ENCODE measurements around the gene RNF38. TPM values are rescaled to one million over a fixed set of nuclear protein-coding genes. Genes with fewer than 3 reads are reported as not detected.
"Not testable (repeated sequence)": the region's sequence is repeated elsewhere in the genome, so short reads cannot be mapped to it uniquely, and the experiment has no call there.

The RNF38 gene
- total RNA-seq, 1 experiment from 2014 or later: 18.6 TPM

DNA sequence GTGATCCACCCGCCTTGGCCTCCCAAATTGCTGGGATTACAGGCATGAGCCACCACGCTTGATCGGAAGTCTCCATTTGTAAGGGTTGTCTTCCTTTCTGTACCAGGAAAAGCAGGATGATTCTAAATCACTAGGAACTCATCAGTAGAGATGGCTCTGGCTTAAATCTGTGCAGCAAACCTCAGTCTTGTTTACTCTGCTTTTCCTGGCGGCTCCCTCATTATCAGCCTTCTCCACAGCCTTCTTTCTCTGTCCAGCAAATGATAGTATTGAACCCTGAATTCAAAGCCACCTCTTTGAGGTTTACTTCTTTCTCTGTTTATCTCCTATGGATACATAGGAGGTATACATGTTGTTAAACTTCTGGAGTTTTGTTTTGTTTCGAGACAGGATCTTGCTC lies 98.8 kb downstream of the RNF38 start:
- no TSS peak for BruUV-seq (replicated peaks)
- H3K27me3 Mint-ChIP-seq (ENCODE audit: insufficient read depth, unreplicated experiment): no peaks in the 10 kb centered on the region
- peaks cover 5% of the 10 kb centered on the region for H3K36me3 Mint-ChIP-seq (ENCODE audit: insufficient read depth, unreplicated experiment)
- TF ChIP-seq, protein P1, sequence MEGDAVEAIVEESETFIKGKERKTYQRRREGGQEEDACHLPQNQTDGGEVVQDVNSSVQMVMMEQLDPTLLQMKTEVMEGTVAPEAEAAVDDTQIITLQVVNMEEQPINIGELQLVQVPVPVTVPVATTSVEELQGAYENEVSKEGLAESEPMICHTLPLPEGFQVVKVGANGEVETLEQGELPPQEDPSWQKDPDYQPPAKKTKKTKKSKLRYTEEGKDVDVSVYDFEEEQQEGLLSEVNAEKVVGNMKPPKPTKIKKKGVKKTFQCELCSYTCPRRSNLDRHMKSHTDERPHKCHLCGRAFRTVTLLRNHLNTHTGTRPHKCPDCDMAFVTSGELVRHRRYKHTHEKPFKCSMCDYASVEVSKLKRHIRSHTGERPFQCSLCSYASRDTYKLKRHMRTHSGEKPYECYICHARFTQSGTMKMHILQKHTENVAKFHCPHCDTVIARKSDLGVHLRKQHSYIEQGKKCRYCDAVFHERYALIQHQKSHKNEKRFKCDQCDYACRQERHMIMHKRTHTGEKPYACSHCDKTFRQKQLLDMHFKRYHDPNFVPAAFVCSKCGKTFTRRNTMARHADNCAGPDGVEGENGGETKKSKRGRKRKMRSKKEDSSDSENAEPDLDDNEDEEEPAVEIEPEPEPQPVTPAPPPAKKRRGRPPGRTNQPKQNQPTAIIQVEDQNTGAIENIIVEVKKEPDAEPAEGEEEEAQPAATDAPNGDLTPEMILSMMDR (IDR thresholded peaks at IDR 0.05; ENCODE audit: unreplicated experiment): no peak
- no peaks in the 10 kb centered on the region for H3K4me1 Mint-ChIP-seq (ENCODE audit: insufficient read depth, unreplicated experiment)
- no peak overlapping the region for H3K4me3 Mint-ChIP-seq (ENCODE audit: unreplicated experiment)
- DNase-seq (ENCODE audit: unreplicated experiment): no peak
- intact Hi-C loops (cut with micrococcal nuclease): no loop called here
- no peaks in the 10 kb centered on the region for H3K9me3 Mint-ChIP-seq (ENCODE audit: unreplicated experiment)
- ChIA-PET CTCF (no interaction called here), POLR2A (no interaction called here)
- H3K27ac Mint-ChIP-seq (ENCODE audit: low read depth, unreplicated experiment): no peak overlapping the region

DNA sequence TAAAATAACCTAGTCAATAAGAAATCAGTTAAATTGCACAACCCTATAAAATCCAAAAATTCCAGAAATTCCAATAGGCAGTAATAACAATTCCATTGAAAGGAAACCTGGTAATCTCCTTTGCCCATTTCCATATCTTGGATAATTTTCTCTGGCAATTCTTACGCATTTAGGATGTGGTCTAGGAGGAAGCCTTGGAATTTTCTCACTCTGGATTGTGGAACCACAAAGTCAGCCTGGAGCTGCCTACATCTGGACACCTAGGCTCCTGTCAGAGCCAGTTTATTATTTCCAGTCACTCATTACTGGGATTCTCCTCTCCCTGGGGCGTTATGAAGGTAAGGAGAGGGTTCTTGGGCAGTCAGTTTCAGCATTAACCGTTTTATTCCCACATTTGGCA lies 101.5 kb downstream of the RNF38 start:
- Mint-ChIP-seq H3K27ac (ENCODE audit: low read depth, unreplicated experiment) (no peak overlapping the region), H3K4me1 (ENCODE audit: insufficient read depth, unreplicated experiment) (no peaks in the 10 kb centered on the region), H3K4me3 (ENCODE audit: unreplicated experiment) (no peak overlapping the region), H3K27me3 (ENCODE audit: insufficient read depth, unreplicated experiment) (no peaks in the 10 kb centered on the region), H3K36me3 (ENCODE audit: insufficient read depth, unreplicated experiment) (peaks cover 5% of the 10 kb centered on the region), H3K9me3 (ENCODE audit: unreplicated experiment) (no peaks in the 10 kb centered on the region)
- DNase-seq (ENCODE audit: unreplicated experiment): no peak
- intact Hi-C loops (cut with micrococcal nuclease): no loop called here
- TF ChIP-seq, protein P1 (IDR thresholded peaks at IDR 0.05; ENCODE audit: unreplicated experiment): no peak
- no TSS peak for BruUV-seq (replicated peaks)
- POLR2A ChIA-PET: no interaction called here
- CTCF ChIA-PET: no interaction called here

DNA sequence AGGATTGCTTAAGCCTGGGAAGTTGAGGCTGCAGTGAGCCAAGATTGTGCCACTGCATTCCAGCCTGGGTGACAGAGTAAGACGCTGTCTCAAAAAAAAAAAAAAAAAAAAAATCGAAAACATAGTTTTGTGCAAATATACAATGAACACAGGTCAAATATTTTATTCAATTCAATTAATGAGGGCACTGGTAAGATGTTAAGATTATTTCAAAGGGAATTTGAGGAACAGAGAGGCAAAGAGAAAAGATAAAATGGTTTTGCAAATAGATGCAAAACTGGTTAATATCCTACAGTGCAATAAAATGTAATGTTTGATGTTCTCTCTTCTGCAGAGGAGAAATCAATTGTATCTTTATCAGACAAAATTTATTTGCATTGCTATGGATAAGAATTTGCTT lies 102.3 kb downstream of the RNF38 start:
- Mint-ChIP-seq H3K27me3 (ENCODE audit: insufficient read depth, unreplicated experiment) (no peaks in the 10 kb centered on the region), H3K36me3 (ENCODE audit: insufficient read depth, unreplicated experiment) (peaks cover 2% of the 10 kb centered on the region), H3K4me1 (ENCODE audit: insufficient read depth, unreplicated experiment) (no peaks in the 10 kb centered on the region), H3K9me3 (ENCODE audit: unreplicated experiment) (no peaks in the 10 kb centered on the region), H3K4me3 (ENCODE audit: unreplicated experiment) (no peak overlapping the region), H3K27ac (ENCODE audit: low read depth, unreplicated experiment) (no peak overlapping the region)
- ChIA-PET CTCF (no interaction called here), POLR2A (no interaction called here)
- no TSS peak for BruUV-seq (replicated peaks)
- TF ChIP-seq, protein P1 (IDR thresholded peaks at IDR 0.05; ENCODE audit: unreplicated experiment): no peak
- DNase-seq (ENCODE audit: unreplicated experiment): no peak
- intact Hi-C loops (cut with micrococcal nuclease): no loop called here

DNA sequence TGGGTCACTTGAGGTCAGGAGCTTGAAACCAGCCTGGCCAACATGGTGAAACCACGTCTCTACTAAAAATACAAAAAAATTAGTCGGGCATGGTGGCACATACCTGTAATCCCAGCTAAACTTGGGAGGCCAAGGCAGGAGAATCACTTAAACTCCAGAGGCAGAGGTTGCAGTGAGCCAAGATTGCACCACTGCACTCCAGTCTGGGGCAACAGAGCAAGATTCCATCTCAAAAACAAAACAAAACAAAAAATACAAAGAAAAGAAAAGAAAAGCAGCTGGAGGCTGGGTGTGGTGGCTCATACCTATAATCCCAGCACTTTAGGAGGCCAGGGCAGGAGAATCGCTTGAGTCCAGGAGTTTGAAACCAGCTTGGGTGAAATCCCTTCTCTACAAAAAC lies 105.1 kb downstream of the RNF38 start:
- POLR2A ChIA-PET; H3K9me3 Mint-ChIP-seq (ENCODE audit: unreplicated experiment); H3K4me1 Mint-ChIP-seq (ENCODE audit: insufficient read depth, unreplicated experiment); intact Hi-C loops (cut with micrococcal nuclease); H3K4me3 Mint-ChIP-seq (ENCODE audit: unreplicated experiment); H3K36me3 Mint-ChIP-seq (ENCODE audit: insufficient read depth, unreplicated experiment); BruUV-seq (replicated peaks); DNase-seq (ENCODE audit: unreplicated experiment); H3K27me3 Mint-ChIP-seq (ENCODE audit: insufficient read depth, unreplicated experiment); H3K27ac Mint-ChIP-seq (ENCODE audit: low read depth, unreplicated experiment): not testable (repeated sequence)
- CTCF ChIA-PET: interaction anchor here (1.0 kb wide), 1 partner anchor 14 kb away, joined by 3 read pairs; no protein-coding TSS in a partner anchor

DNA sequence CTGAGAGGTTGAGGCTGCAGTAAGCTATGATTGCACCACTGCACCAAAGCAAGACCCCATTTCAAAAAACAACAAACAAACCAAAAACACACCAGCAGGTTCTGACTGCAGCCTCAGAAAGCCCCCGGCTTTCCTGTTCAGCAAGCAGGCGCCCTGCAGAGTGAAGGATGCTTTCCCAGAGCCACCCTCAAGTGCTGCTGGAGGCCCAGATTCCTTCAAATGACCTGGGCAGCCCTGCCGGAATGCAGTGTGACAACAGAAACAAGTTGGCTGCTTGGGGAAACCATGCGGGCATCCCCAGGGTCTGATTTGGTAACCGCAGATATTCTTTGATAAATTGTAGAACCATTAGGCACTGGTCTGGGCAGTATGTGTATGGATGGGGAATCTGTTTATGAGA lies 106.2 kb downstream of the RNF38 start:
- no peaks in the 10 kb centered on the region for H3K9me3 Mint-ChIP-seq (ENCODE audit: unreplicated experiment)
- no TSS peak for BruUV-seq (replicated peaks)
- no peaks in the 10 kb centered on the region for H3K36me3 Mint-ChIP-seq (ENCODE audit: insufficient read depth, unreplicated experiment)
- DNase-seq (ENCODE audit: unreplicated experiment): no peak
- TF ChIP-seq, protein P1 (IDR thresholded peaks at IDR 0.05; ENCODE audit: unreplicated experiment): no peak
- ChIA-PET CTCF (no interaction called here), POLR2A (interaction anchor here (0.7 kb wide), 1 partner anchor 9 kb away, joined by 3 read pairs; no protein-coding TSS in a partner anchor)
- no peaks in the 10 kb centered on the region for H3K27me3 Mint-ChIP-seq (ENCODE audit: insufficient read depth, unreplicated experiment)
- H3K4me3 Mint-ChIP-seq (ENCODE audit: unreplicated experiment): no peak overlapping the region
- intact Hi-C loops (cut with micrococcal nuclease): no loop called here
- H3K27ac Mint-ChIP-seq (ENCODE audit: low read depth, unreplicated experiment): no peak overlapping the region
- H3K4me1 Mint-ChIP-seq (ENCODE audit: insufficient read depth, unreplicated experiment): peaks cover 6% of the 10 kb centered on the region

All from MCF 10A (cell line).